A673 (cell line): ENCODE results near the gene PDE9A.

Experiments used
- EZH2 ChIP-seq: fragments of 200-600 bp; sonication (generic); IDR thresholded peaks from 2 replicates; pipeline ENCODE4 v1.6.1; 2017; ENCODE audit warnings: borderline replicate concordance, low read depth, mild to moderate bottlenecking, mixed read lengths, antibody characterized with exemption, low read length; ENCODE audit not compliant: poor library complexity, severe bottlenecking
- TF ChIP-seq, protein P1 (sequence below): fragments of 300-800, 200-600 bp; sonication (generic); conservative IDR thresholded peaks from 2 replicates; pipeline ENCODE4 v1.5.1; 2017; ENCODE audit warnings: low read depth, mild to moderate bottlenecking, antibody characterized with exemption, low read length, moderate library complexity, mixed read lengths

DNA sequence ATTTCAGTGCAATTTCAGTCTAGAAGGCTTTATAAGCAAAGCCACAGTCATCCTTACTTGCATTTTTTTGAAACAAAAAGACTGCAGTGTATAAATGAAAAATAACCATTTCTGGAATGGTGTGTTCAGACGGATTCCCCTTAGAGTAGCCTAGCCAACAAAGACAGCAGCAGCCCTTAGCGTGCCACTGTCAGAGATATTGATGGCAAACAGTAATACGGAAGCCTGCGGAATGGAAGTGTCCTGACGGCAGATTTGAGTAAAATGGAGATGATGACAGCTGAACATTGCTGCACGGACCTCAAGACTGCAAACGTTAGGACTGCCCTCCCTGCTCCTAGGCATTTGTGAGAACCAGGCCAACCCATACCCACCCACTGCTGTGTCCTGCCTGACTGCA, 54.7 kb downstream of the PDE9A start:
- TF ChIP-seq, protein P1, sequence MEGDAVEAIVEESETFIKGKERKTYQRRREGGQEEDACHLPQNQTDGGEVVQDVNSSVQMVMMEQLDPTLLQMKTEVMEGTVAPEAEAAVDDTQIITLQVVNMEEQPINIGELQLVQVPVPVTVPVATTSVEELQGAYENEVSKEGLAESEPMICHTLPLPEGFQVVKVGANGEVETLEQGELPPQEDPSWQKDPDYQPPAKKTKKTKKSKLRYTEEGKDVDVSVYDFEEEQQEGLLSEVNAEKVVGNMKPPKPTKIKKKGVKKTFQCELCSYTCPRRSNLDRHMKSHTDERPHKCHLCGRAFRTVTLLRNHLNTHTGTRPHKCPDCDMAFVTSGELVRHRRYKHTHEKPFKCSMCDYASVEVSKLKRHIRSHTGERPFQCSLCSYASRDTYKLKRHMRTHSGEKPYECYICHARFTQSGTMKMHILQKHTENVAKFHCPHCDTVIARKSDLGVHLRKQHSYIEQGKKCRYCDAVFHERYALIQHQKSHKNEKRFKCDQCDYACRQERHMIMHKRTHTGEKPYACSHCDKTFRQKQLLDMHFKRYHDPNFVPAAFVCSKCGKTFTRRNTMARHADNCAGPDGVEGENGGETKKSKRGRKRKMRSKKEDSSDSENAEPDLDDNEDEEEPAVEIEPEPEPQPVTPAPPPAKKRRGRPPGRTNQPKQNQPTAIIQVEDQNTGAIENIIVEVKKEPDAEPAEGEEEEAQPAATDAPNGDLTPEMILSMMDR = no peak
- TF ChIP-seq EZH2 = no peak
